Choroid plexus epithelial cell (primary cell): ENCODE data around the gene LRP4.

Experiments
- DNase-seq: peaks from one replicate; pipeline ENCODE4 v3.0.0-alpha.2; 2010; ENCODE audit warnings: low read depth
- H3K4me3 ChIP-seq: 2 replicates; pipeline ENCODE4 v1.5.1; 2011; ENCODE audit warnings: low read depth, mild to moderate bottlenecking, control low read depth, low read length, moderate library complexity
- TF ChIP-seq, protein P1 (sequence below): conservative IDR thresholded peaks from 2 replicates; pipeline ENCODE4 v1.5.1; 2011; ENCODE audit warnings: low read depth, mild to moderate bottlenecking, control low read depth, inconsistent platforms, low read length, moderate library complexity

Gene LRP4

DNA sequence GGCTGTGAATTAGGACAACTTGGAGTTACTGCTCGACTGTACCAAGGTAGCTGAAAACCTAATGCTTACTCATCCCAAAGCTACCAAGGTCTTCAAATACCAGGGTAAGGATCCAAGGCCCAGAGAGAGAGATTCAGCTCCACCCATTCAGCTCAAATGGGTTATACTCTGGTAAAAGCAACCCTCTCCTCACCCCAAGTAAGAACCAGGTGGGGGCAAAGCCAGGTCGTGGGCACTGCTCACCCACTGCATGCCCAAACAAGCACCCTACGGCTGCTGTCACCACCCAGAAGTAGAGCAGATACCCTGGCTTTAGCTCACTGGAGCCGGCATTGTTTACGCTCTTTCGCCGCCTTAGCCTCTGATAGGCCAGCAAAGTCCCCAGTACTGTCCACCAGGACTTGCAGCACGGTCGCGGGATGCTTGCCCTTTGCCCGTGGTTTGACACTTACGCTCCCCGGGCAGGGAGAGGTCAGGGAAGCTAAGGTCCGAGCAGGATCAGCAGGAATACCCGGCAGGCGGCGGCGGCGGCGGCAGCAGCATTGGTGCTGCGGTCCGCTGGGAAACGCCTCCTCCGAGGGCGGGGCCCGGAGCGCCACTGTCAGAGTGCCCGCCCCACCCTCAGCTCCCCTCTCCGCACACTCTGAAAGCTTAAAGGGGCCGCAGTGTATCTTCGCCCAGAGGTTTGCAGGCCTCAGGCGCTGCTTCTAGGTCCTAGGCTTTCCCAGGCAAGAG lies 91.9 kb downstream of the LRP4 start:
- DNase-seq = peak; percentile 81
- TF ChIP-seq, protein P1, sequence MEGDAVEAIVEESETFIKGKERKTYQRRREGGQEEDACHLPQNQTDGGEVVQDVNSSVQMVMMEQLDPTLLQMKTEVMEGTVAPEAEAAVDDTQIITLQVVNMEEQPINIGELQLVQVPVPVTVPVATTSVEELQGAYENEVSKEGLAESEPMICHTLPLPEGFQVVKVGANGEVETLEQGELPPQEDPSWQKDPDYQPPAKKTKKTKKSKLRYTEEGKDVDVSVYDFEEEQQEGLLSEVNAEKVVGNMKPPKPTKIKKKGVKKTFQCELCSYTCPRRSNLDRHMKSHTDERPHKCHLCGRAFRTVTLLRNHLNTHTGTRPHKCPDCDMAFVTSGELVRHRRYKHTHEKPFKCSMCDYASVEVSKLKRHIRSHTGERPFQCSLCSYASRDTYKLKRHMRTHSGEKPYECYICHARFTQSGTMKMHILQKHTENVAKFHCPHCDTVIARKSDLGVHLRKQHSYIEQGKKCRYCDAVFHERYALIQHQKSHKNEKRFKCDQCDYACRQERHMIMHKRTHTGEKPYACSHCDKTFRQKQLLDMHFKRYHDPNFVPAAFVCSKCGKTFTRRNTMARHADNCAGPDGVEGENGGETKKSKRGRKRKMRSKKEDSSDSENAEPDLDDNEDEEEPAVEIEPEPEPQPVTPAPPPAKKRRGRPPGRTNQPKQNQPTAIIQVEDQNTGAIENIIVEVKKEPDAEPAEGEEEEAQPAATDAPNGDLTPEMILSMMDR = no peak
- H3K4me3 ChIP-seq = peak overlapping the region; percentile 80

DNA sequence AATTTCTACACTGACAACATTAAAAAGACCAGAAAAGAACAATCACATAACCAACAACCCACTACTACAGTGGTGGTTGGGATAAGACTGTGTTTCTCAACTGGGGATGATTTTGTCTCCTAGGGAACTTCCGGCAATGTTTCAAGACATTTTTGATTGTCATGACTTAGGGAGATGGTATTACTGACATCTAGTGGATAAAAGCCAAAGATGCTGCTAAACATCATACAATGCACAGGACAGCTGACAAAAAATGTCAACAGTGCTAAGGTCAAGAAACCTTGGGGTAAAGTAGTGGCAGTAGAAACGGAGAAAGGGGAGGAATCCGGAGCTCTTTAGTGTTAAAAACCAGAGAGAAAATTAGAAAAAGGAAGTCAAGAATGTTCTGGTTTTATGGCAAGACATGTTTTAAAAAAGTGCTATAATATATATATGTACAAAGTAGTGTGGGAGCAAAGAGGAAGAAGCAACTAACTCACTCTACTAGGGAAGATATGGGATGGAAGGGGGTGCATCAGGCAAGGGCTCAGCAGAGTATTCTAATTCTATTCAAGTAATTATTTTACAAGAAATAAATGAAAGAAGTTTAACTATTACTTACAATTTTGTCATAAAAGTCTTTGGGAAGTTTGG lies 109.4 kb downstream of the LRP4 start:
- DNase-seq = peak; percentile 78
- H3K4me3 ChIP-seq = no peak overlapping the region
- TF ChIP-seq, protein P1 = peak; percentile 51
